ENCODE results near the gene CYB561D2.

The CYB561D2 gene

GRCh38 chr3:50341996-50342650 is 8.5 kb upstream of the CYB561D2 start:
- no peak for DNase-seq (ENCODE audit: low read depth in 2 of 2)

- DNase-seq (ENCODE audit: low read depth in 2 of 2): no peak
Observed at GRCh38 chr3:50342813-50343633, 7.6 kb upstream of the CYB561D2 start.

GRCh38 chr3:50345008-50345407 is 5.7 kb upstream of the CYB561D2 start:
- DNase-seq (ENCODE audit: low read depth in 2 of 2): no peak

GRCh38 chr3:50345586-50346234 is 5.0 kb upstream of the CYB561D2 start, which contains the start of gene ZMYND10:
TSS of gene ZMYND10 (minus strand) at chr3:50345732. CDS start at chr3:50345579, 153 bp downstream.
- no peak for DNase-seq (ENCODE audit: low read depth in 2 of 2)

- peak in 1 of 2 experiments; percentile 53 for DNase-seq (ENCODE audit: low read depth in 2 of 2)
Observed at GRCh38 chr3:50347187-50347813, 3.4 kb upstream of the CYB561D2 start.

GRCh38 chr3:50350213-50350526 is 492 bp upstream of the CYB561D2 start:
- no peak for DNase-seq (ENCODE audit: low read depth in 2 of 2)

- DNase-seq (ENCODE audit: low read depth in 2 of 2): no peak
Observed at GRCh38 chr3:50351323-50351697, 648 bp downstream of the CYB561D2 start.

- DNase-seq (ENCODE audit: low read depth in 2 of 2): no peak
Observed at GRCh38 chr3:50352781-50353180, 2.1 kb downstream of the CYB561D2 start.

- DNase-seq (ENCODE audit: low read depth in 2 of 2): no peak
Observed at GRCh38 chr3:50353245-50354004, 2.8 kb downstream of the CYB561D2 start.

GRCh38 chr3:50354186-50354764 is 3.6 kb downstream of the CYB561D2 start:
- no peak for DNase-seq (ENCODE audit: low read depth in 2 of 2)

GRCh38 chr3:50354850-50355249 is 4.2 kb downstream of the CYB561D2 start:
- DNase-seq (ENCODE audit: low read depth in 2 of 2): no peak

GRCh38 chr3:50355829-50356552 is 5.3 kb downstream of the CYB561D2 start:
- no peak for DNase-seq (ENCODE audit: low read depth in 2 of 2)

- no peak for DNase-seq (ENCODE audit: low read depth in 2 of 2)
Observed at GRCh38 chr3:50356553-50356952, 5.9 kb downstream of the CYB561D2 start.

- DNase-seq (ENCODE audit: low read depth in 2 of 2): no peak
Observed at GRCh38 chr3:50357481-50357880, 6.8 kb downstream of the CYB561D2 start.

GRCh38 chr3:50358355-50358910 is 7.8 kb downstream of the CYB561D2 start:
- no peak for DNase-seq (ENCODE audit: low read depth in 2 of 2)

GRCh38 chr3:50358911-50359759 is 8.5 kb downstream of the CYB561D2 start, which contains the start of gene TMEM115:
TSS of gene TMEM115 (minus strand) at chr3:50359521. CDS start at chr3:50359063, 458 bp downstream.
- DNase-seq (ENCODE audit: low read depth in 2 of 2): peak; percentile 96 to 97

- no peak for DNase-seq (ENCODE audit: low read depth in 2 of 2)
Observed at GRCh38 chr3:50359760-50360110, 9.1 kb downstream of the CYB561D2 start.

GRCh38 chr3:50364573-50365079 is 14.0 kb downstream of the CYB561D2 start:
- no peak for DNase-seq (ENCODE audit: low read depth in 2 of 2)

Measured in fibroblast of skin of left quadriceps (primary cell).